ENCODE results near the gene TMEM123.

The TMEM123 gene

DNA sequence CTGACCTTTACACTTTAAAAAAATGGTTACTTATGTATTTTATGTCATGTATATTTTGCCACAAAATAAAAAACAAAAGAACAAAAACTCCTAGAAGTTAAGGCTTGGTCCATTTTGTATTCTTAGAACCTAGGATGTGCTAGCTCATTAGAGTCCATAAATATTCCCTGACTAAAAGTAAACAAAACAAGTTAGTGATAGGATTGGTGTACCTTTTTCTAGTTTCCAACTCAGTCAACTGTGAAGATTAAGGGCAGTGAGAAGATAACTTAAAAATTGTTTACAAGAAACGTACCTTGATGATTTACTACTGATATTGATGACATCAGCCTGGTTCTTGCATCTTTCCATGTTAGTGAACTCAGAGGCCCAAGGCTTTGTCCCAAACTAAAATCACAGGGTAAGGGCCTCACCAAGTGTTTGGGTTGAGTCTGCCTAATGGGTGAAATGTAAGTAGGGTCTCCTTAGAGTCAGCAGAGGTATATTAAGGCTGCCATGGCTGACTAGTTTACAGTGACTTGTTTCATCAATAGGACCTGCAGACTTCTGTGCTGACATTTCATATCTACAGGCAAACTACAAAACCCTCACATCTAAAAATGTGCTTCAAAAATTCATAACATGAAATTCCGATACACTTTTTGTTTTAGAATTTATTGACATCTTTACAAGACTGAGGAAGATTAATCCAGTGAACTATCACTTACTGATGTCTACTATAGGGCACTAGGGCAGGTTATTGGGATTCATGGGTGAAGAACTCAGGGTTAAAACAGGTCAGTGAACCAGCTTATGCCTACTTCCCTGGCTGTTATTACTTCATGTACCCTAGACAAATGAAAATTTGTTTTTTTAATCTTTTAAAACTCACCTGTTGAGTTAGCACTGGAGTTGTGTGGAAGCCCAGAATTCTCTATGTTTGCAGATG, 4.4 kb downstream of the TMEM123 start:
- no peak for TF ChIP-seq REST (IDR thresholded peaks at IDR 0.05; ENCODE audit: insufficient read depth in 1 of 2, low read depth in 2 of 2, low read length in 2 of 2)

DNA sequence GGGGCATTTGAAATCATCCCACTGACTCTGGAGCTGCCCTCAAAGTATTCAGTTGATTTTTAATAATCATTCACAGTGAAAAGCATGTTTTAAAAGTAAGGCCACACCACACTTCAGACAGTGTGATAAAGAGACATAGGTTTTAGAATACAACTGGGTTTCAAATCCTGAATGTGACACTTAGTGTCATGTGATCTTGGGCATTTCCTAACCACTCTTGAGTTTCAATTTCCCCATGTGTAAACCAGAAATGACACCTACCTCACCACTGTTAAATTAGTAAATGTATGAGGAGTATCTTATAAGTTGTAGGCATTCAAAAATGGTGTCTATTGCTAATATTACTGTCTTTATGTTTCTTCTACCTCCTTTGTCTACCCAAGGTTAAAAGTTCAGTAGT, 5.4 kb downstream of the TMEM123 start:
- TF ChIP-seq REST (IDR thresholded peaks at IDR 0.05; ENCODE audit: insufficient read depth in 1 of 2, low read depth in 2 of 2, low read length in 2 of 2) (no peak), SIN3A (IDR thresholded peaks at IDR 0.05; ENCODE audit: borderline replicate concordance, insufficient read depth, low read length) (no peak), POLR2AphosphoS5 (IDR thresholded peaks at IDR 0.05; ENCODE audit: low read depth, low read length) (no peak), FOXP2 (optimal IDR thresholded peaks at IDR 0.05; ENCODE audit: borderline replicate concordance, extremely low read depth, extremely low read length, insufficient read depth) (no peak), TAF1 (IDR thresholded peaks at IDR 0.05; ENCODE audit: borderline replicate concordance, insufficient read depth, low read length) (no peak)

GRCh38 chr11:102446606-102447005, 6.0 kb downstream of the TMEM123 start:
- TF ChIP-seq TAF1 (IDR thresholded peaks at IDR 0.05; ENCODE audit: borderline replicate concordance, insufficient read depth, low read length), result no peak
- no peak for TF ChIP-seq REST (IDR thresholded peaks at IDR 0.05; ENCODE audit: insufficient read depth in 1 of 2, low read depth in 2 of 2, low read length in 2 of 2)
- TF ChIP-seq POLR2AphosphoS5 (IDR thresholded peaks at IDR 0.05; ENCODE audit: low read depth, low read length), result no peak
- no peak for TF ChIP-seq SIN3A (IDR thresholded peaks at IDR 0.05; ENCODE audit: borderline replicate concordance, insufficient read depth, low read length)
- no peak for TF ChIP-seq FOXP2 (optimal IDR thresholded peaks at IDR 0.05; ENCODE audit: borderline replicate concordance, extremely low read depth, extremely low read length, insufficient read depth)

GRCh38 chr11:102438311-102439062, 14.1 kb downstream of the TMEM123 start:
- TF ChIP-seq SIN3A (IDR thresholded peaks at IDR 0.05; ENCODE audit: borderline replicate concordance, insufficient read depth, low read length) (no peak), FOXP2 (optimal IDR thresholded peaks at IDR 0.05; ENCODE audit: borderline replicate concordance, extremely low read depth, extremely low read length, insufficient read depth) (no peak), POLR2AphosphoS5 (IDR thresholded peaks at IDR 0.05; ENCODE audit: low read depth, low read length) (no peak), TAF1 (IDR thresholded peaks at IDR 0.05; ENCODE audit: borderline replicate concordance, insufficient read depth, low read length) (no peak), REST (IDR thresholded peaks at IDR 0.05; ENCODE audit: insufficient read depth in 1 of 2, low read depth in 2 of 2, low read length in 2 of 2) (no peak)
